SU-DHL-6 (cell line): ENCODE data around the gene EHD4.

Source experiments
- EZH2phosphoT487 ChIP-seq: fragments of 200-600 bp; sonication (generic), shearing (Covaris generic); conservative IDR thresholded peaks from 2 replicates; pipeline ENCODE4 v1.6.1; 2018; ENCODE audit warnings: mild to moderate bottlenecking, antibody characterized with exemption, low read length, moderate library complexity, mixed read lengths
- TF ChIP-seq, protein P1 (sequence below): fragments of 200-600 bp; sonication (generic); IDR thresholded peaks from one replicate; pipeline ENCODE4 v1.5.1; 2017; ENCODE audit warnings: antibody characterized with exemption, mild to moderate bottlenecking, low read length, moderate library complexity; ENCODE audit not compliant: insufficient read depth, poor library complexity, severe bottlenecking

GRCh38 chr15:41913256-41913655 lies 59.1 kb downstream of the EHD4 start:
- TF ChIP-seq, protein P1, sequence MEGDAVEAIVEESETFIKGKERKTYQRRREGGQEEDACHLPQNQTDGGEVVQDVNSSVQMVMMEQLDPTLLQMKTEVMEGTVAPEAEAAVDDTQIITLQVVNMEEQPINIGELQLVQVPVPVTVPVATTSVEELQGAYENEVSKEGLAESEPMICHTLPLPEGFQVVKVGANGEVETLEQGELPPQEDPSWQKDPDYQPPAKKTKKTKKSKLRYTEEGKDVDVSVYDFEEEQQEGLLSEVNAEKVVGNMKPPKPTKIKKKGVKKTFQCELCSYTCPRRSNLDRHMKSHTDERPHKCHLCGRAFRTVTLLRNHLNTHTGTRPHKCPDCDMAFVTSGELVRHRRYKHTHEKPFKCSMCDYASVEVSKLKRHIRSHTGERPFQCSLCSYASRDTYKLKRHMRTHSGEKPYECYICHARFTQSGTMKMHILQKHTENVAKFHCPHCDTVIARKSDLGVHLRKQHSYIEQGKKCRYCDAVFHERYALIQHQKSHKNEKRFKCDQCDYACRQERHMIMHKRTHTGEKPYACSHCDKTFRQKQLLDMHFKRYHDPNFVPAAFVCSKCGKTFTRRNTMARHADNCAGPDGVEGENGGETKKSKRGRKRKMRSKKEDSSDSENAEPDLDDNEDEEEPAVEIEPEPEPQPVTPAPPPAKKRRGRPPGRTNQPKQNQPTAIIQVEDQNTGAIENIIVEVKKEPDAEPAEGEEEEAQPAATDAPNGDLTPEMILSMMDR = no peak
- TF ChIP-seq EZH2phosphoT487 = no peak
